ENCODE data around the gene EMX1.

Gene EMX1

GRCh38 chr2:72961853-72962468 is 44.6 kb downstream of the EMX1 start:
- Histone ChIP-seq H3K36me3 (ENCODE audit: control insufficient read depth, insufficient read depth, low read length) (no peaks in the 10 kb centered on the region), H3K27ac (ENCODE audit: low read depth, low read length, severe bottlenecking) (no peak overlapping the region), H3K4me1 (ENCODE audit: control insufficient read depth, insufficient read depth, low read length, poor library complexity, severe bottlenecking) (peaks cover 30% of the 10 kb centered on the region), H3K4me3 (ENCODE audit: extremely low read depth, insufficient read depth, low read length, poor library complexity, severe bottlenecking) (no peak overlapping the region), H3K9me3 (ENCODE audit: control insufficient read depth, low read length) (no peaks in the 10 kb centered on the region)
- 80 to 82% methylated on average over 6 of the region's 8 CpGs for WGBS, 2 experiments (ENCODE audit: insufficient coverage in 2 of 2)

- Histone ChIP-seq H3K36me3 (ENCODE audit: control insufficient read depth, insufficient read depth, low read length) (no peaks in the 10 kb centered on the region), H3K4me1 (ENCODE audit: control insufficient read depth, insufficient read depth, low read length, poor library complexity, severe bottlenecking) (peaks cover 30% of the 10 kb centered on the region), H3K9me3 (ENCODE audit: control insufficient read depth, low read length) (no peaks in the 10 kb centered on the region), H3K4me3 (ENCODE audit: extremely low read depth, insufficient read depth, low read length, poor library complexity, severe bottlenecking) (no peak overlapping the region), H3K27ac (ENCODE audit: low read depth, low read length, severe bottlenecking) (peak overlapping the region; percentile 36)
- WGBS, 2 experiments (ENCODE audit: insufficient coverage in 2 of 2): 57 to 72% methylated on average over 5 to 7 of the region's 7 CpGs
Measured at GRCh38 chr2:72962911-72963310, 45.6 kb downstream of the EMX1 start.

GRCh38 chr2:72963423-72964145 is 46.3 kb downstream of the EMX1 start:
- no peaks in the 10 kb centered on the region for H3K36me3 ChIP-seq (ENCODE audit: control insufficient read depth, insufficient read depth, low read length)
- H3K27ac ChIP-seq (ENCODE audit: low read depth, low read length, severe bottlenecking): peak overlapping the region; percentile 36
- 55 to 58% methylated on average over 10 of the region's 10 CpGs for WGBS, 2 experiments (ENCODE audit: insufficient coverage in 2 of 2)
- H3K4me1 ChIP-seq (ENCODE audit: control insufficient read depth, insufficient read depth, low read length, poor library complexity, severe bottlenecking): peaks cover 30% of the 10 kb centered on the region
- H3K4me3 ChIP-seq (ENCODE audit: extremely low read depth, insufficient read depth, low read length, poor library complexity, severe bottlenecking): no peak overlapping the region
- no peaks in the 10 kb centered on the region for H3K9me3 ChIP-seq (ENCODE audit: control insufficient read depth, low read length)

GRCh38 chr2:72964146-72964525 is 46.8 kb downstream of the EMX1 start:
- Histone ChIP-seq H3K36me3 (ENCODE audit: control insufficient read depth, insufficient read depth, low read length) (no peaks in the 10 kb centered on the region), H3K9me3 (ENCODE audit: control insufficient read depth, low read length) (no peaks in the 10 kb centered on the region), H3K4me1 (ENCODE audit: control insufficient read depth, insufficient read depth, low read length, poor library complexity, severe bottlenecking) (peaks cover 30% of the 10 kb centered on the region), H3K4me3 (ENCODE audit: extremely low read depth, insufficient read depth, low read length, poor library complexity, severe bottlenecking) (no peak overlapping the region), H3K27ac (ENCODE audit: low read depth, low read length, severe bottlenecking) (no peak overlapping the region)
- WGBS, 2 experiments (ENCODE audit: insufficient coverage in 2 of 2): 82 to 98% methylated on average over 3 to 5 of the region's 6 CpGs

- peaks cover 33% of the 10 kb centered on the region for H3K4me1 ChIP-seq (ENCODE audit: control insufficient read depth, insufficient read depth, low read length, poor library complexity, severe bottlenecking)
- H3K36me3 ChIP-seq (ENCODE audit: control insufficient read depth, insufficient read depth, low read length): no peaks in the 10 kb centered on the region
- WGBS, 2 experiments (ENCODE audit: insufficient coverage in 2 of 2): 82 to 83% methylated on average over 9 to 12 of the region's 12 CpGs
- H3K9me3 ChIP-seq (ENCODE audit: control insufficient read depth, low read length): no peaks in the 10 kb centered on the region
- H3K27ac ChIP-seq (ENCODE audit: low read depth, low read length, severe bottlenecking): no peak overlapping the region
- H3K4me3 ChIP-seq (ENCODE audit: extremely low read depth, insufficient read depth, low read length, poor library complexity, severe bottlenecking): no peak overlapping the region
Measured at GRCh38 chr2:72965016-72965415, 47.7 kb downstream of the EMX1 start.

- H3K27ac ChIP-seq (ENCODE audit: low read depth, low read length, severe bottlenecking): no peak overlapping the region
- peaks cover 35% of the 10 kb centered on the region for H3K4me1 ChIP-seq (ENCODE audit: control insufficient read depth, insufficient read depth, low read length, poor library complexity, severe bottlenecking)
- 93 to 95% methylated on average over 14 of the region's 14 CpGs for WGBS, 2 experiments (ENCODE audit: insufficient coverage in 2 of 2)
Measured at GRCh38 chr2:72965770-72966450, 48.6 kb downstream of the EMX1 start.

GRCh38 chr2:72968286-72968685 is 51.0 kb downstream of the EMX1 start:
- no peak overlapping the region for H3K27ac ChIP-seq (ENCODE audit: low read depth, low read length, severe bottlenecking)
- no peaks in the 10 kb centered on the region for H3K9me3 ChIP-seq (ENCODE audit: control insufficient read depth, low read length)
- no peaks in the 10 kb centered on the region for H3K36me3 ChIP-seq (ENCODE audit: control insufficient read depth, insufficient read depth, low read length)
- WGBS, 2 experiments (ENCODE audit: insufficient coverage in 2 of 2): 93 to 94% methylated on average over 5 to 6 of the region's 8 CpGs
- no peak overlapping the region for H3K4me3 ChIP-seq (ENCODE audit: extremely low read depth, insufficient read depth, low read length, poor library complexity, severe bottlenecking)
- H3K4me1 ChIP-seq (ENCODE audit: control insufficient read depth, insufficient read depth, low read length, poor library complexity, severe bottlenecking): peaks cover 22% of the 10 kb centered on the region

More at GRCh38 chr2:72965770-72966450, 48.6 kb downstream of the EMX1 start:
- Histone ChIP-seq H3K36me3 (ENCODE audit: control insufficient read depth, insufficient read depth, low read length) (no peaks in the 10 kb centered on the region), H3K4me3 (ENCODE audit: extremely low read depth, insufficient read depth, low read length, poor library complexity, severe bottlenecking) (no peak overlapping the region), H3K9me3 (ENCODE audit: control insufficient read depth, low read length) (no peaks in the 10 kb centered on the region)

- Histone ChIP-seq H3K9me3 (ENCODE audit: control insufficient read depth, low read length) (no peaks in the 10 kb centered on the region), H3K36me3 (ENCODE audit: control insufficient read depth, insufficient read depth, low read length) (no peaks in the 10 kb centered on the region), H3K4me3 (ENCODE audit: extremely low read depth, insufficient read depth, low read length, poor library complexity, severe bottlenecking) (no peak overlapping the region), H3K27ac (ENCODE audit: low read depth, low read length, severe bottlenecking) (no peak overlapping the region), H3K4me1 (ENCODE audit: control insufficient read depth, insufficient read depth, low read length, poor library complexity, severe bottlenecking) (peaks cover 14% of the 10 kb centered on the region)
- 77 to 100% methylated on average over 3 to 4 of the region's 4 CpGs for WGBS, 2 experiments (ENCODE audit: insufficient coverage in 2 of 2)
Measured at GRCh38 chr2:72969706-72970105, 52.4 kb downstream of the EMX1 start.

- no peaks in the 10 kb centered on the region for H3K36me3 ChIP-seq (ENCODE audit: control insufficient read depth, insufficient read depth, low read length)
- WGBS, 2 experiments (ENCODE audit: insufficient coverage in 2 of 2): 40 to 68% methylated on average over 1 to 4 of the region's 7 CpGs
- peaks cover 7% of the 10 kb centered on the region for H3K4me1 ChIP-seq (ENCODE audit: control insufficient read depth, insufficient read depth, low read length, poor library complexity, severe bottlenecking)
- no peak overlapping the region for H3K27ac ChIP-seq (ENCODE audit: low read depth, low read length, severe bottlenecking)
- no peaks in the 10 kb centered on the region for H3K9me3 ChIP-seq (ENCODE audit: control insufficient read depth, low read length)
- H3K4me3 ChIP-seq (ENCODE audit: extremely low read depth, insufficient read depth, low read length, poor library complexity, severe bottlenecking): no peak overlapping the region
Measured at GRCh38 chr2:72971036-72971435, 53.7 kb downstream of the EMX1 start.

GRCh38 chr2:72972352-72973136 is 55.2 kb downstream of the EMX1 start:
- Histone ChIP-seq H3K9me3 (ENCODE audit: control insufficient read depth, low read length) (no peaks in the 10 kb centered on the region), H3K36me3 (ENCODE audit: control insufficient read depth, insufficient read depth, low read length) (no peaks in the 10 kb centered on the region), H3K4me3 (ENCODE audit: extremely low read depth, insufficient read depth, low read length, poor library complexity, severe bottlenecking) (no peak overlapping the region), H3K4me1 (ENCODE audit: control insufficient read depth, insufficient read depth, low read length, poor library complexity, severe bottlenecking) (peaks cover 5% of the 10 kb centered on the region), H3K27ac (ENCODE audit: low read depth, low read length, severe bottlenecking) (no peak overlapping the region)
- 93% methylated on average over 3 to 5 of the region's 12 CpGs for WGBS, 2 experiments (ENCODE audit: insufficient coverage in 2 of 2)
